GM21723 (cell line): ENCODE results near the gene CEACAM16.
"Not testable (repeated sequence)": the region's sequence is repeated elsewhere in the genome, so short reads cannot be mapped to it uniquely, and the experiment has no call there.

ENCODE experiments used
- ATAC-seq: cut with Tn5 transposase; IDR thresholded peaks from one replicate; pipeline ENCODE4 v1.9.1; 2021; ENCODE audit warnings: mild to moderate bottlenecking, moderate library complexity; ENCODE audit not compliant: unreplicated experiment

The CEACAM16 gene

DNA sequence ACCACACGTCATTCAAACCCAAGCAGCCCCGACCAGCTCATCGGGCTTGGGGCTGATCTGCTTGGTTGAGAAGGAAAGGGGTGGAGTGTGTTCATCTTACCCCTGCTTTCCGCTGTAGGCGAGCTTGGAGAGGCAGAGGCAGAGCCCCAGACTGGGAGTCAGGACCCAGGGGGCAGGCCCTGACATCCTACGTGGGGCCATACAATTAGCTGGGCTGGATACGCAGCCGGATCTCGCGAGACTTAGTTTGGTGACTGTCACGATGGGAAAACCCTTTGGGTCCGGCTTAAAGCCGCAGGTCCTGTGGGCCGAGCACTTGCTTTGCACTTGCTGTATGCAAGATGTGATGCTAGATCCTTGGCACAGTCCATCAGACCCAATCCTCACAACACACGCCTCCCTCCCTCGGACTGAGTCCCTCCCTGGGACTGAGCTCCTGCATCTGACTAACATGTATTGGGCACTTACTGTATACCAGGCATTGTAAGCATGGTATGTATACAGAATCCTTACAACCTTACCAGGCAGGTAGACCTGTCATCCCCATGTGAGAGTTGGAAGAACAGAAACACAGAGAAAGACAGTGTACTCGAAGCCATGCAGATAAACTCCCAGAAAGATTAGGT lies 3.7 kb downstream of the CEACAM16 start:
- ATAC-seq: no peak

DNA sequence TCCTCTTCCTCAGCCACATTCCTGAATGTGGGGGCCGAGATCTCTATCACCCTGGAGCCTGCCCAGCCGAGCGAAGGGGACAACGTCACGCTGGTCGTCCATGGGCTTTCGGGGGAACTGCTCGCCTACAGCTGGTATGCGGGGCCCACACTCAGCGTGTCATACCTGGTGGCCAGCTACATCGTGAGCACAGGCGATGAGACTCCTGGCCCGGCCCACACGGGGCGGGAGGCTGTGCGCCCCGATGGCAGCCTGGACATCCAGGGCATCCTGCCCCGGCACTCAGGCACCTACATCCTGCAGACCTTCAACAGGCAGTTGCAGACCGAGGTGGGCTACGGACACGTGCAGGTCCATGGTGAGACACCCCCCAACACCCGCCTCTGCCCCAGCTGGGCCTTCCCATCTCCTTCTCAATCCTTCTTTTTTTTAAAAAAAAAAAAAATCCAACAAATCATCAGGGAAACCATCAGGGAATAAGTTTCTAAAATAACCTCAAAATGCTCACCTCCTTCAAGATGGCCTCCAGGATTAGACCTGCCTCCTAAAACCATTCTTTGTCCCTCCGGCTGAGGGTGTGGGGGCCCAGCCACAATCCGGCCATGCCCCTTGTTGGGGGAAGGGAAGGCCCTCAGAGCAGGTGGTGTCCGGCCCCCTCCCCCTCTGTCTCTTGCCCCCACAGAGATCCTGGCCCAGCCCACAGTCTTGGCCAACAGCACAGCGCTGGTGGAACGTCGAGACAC lies 4.6 kb downstream of the CEACAM16 start:
- ATAC-seq: no peak

DNA sequence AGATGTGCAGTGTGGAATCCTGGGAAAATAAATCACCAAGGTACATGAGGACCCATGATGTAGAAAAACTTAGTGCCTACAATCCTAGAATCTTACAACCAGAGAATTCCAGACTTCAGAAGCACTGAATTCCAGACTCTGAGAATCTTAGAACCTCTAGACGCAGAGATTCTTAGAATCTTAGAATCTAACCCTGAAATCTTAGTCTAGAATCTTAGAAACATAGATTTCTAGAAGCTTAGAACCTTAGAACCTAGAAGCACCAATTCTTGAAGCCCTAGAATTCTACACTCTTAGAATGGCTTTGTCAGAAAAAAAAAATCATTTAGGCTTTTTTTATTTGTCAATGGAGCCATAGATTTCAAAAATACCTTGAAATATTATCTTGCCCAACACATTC lies 6.0 kb downstream of the CEACAM16 start:
- no peak for ATAC-seq

DNA sequence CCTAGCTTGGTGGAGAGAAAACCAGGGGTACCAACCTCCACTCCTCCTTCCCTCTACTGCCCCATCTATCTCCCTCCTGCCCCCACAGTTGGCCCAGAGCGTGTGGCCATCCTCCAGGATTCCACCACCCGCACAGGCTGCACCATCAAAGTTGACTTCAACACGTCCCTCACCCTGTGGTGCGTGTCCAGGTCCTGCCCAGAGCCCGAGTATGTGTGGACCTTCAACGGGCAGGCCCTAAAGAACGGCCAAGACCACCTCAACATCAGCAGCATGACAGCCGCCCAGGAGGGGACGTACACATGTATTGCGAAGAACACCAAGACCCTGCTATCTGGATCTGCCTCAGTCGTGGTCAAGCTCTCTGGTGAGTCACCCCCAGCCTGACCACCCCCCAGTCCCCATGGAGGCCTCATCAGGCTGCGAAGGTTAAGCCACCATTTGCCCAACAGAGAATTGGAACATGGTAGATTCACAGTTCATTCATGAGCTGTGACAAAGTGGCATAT lies 6.6 kb downstream of the CEACAM16 start:
- no peak for ATAC-seq

DNA sequence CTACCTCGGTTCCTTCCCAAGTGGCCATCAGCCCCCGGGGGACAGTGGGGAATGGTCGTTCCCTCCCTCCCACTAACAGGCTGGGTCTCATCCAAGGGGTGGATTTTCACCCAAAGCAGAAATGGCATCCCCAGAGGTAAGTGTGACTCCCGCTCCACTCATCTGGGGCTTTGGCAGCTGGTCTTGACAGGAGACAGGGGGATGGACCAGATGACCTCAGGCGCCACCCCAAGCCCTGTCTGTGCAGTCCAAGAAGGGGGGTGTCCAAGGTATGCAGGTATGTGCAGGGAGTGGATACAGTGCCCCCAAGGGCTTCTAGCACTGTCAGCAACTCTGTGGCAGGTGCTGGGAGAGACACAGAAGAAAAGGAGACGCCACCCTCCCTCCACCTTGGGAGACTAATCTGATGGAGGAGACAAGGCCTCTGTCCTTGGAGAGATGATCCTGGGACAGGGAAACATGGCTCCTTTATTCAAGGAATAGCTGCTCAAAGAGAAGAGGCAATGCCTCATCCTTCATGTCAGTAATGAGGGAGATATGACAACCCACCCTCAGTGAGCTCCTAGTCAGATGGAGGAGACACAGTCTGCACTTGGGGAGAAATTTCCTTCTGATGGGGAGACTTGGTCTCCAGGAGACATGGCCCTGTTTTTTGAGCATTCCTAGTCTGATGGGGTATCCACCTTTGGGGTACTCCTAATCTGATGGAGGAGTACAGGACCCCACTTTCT lies 7.7 kb downstream of the CEACAM16 start:
- ATAC-seq: no peak

DNA sequence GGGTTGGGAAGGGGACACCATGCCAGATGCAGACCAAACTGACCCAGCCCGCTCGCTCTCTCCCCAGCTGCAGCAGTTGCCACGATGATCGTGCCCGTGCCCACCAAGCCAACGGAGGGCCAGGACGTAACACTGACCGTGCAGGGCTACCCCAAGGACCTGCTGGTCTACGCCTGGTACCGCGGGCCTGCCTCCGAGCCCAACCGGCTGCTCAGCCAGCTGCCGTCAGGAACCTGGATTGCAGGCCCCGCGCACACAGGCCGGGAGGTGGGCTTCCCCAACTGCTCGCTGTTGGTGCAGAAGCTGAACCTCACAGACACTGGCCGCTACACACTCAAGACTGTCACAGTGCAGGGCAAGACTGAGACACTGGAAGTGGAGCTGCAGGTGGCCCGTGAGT lies 8.8 kb downstream of the CEACAM16 start:
- ATAC-seq: no peak

DNA sequence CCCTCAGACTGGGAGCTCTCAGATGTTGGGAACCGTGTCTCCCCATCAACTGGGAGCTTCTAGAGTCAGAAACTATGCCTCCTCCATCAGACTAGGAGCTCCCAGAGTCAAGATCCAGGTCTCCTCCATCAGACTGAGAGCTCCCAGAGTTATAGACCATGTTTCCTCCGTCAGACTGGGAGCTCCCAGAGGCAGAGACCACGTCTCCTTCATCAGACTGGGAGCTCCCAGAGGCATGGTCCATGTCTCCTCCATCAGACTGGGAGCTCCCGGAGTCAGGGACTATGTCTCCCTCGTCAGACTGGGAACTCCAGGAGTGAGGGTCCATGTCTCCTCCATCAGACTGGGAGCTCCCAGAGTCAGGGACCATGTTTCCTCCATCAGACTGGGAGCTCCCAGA lies 10.0 kb downstream of the CEACAM16 start:
- no peak for ATAC-seq

DNA sequence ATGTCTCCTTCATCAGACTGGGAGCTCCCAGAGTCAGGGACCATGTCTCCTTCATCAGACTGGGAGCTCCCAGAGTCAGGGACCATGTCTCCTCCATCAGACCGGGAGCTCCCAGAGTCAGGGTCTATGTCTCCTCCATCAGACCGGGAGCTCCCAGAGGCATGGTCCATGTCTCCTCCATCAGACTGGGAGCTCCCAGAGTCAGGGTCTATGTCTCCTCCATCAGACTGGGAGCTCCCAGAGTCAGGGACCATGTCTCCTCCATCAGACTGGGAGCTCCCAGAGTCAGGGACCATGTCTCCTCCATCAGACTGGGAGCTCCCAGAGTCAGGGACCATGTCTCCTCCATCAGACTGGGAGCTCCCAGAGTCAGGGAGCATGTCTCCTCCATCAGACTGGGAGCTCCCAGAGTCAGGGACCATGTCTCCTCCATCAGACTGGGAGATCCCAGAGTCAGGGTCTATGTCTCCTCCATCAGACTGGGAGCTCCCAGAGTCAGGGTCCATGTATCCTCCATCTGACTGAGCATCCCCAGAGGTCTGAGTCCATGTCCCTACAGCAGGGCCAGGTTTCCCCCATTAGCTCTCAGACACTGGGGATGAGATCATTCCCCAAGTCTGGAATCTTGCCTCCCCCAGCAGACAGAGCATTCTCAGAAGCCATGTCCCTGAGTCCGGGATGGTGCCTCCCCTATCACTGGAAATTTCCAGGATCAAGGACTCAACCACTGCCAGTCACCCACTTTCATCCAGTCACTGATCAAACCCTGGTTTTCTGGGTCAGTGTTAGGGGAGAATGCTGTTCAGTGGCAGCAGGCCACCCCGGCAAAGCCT lies 10.7 kb downstream of the CEACAM16 start:
- not testable (repeated sequence) for ATAC-seq

DNA sequence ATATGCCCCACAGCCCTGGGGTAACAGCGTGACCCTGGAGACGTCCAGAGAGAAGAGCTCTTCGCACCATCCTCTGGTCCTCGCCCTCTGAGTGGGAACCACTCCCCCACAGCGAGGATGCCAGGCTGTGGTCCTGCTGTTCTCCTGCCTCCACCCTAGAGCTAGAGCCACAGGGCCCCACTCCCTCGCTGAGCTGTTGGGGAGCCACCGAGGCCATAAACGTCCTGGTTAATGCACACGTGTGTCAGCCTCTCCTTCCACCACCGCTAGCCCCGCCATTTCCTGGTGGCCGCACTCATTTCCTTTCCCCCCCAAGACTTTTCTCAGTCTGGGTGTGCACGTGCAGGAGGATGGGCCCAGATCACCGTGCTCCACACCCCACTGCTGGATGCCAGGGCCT lies 11.5 kb downstream of the CEACAM16 start:
- no peak for ATAC-seq

DNA sequence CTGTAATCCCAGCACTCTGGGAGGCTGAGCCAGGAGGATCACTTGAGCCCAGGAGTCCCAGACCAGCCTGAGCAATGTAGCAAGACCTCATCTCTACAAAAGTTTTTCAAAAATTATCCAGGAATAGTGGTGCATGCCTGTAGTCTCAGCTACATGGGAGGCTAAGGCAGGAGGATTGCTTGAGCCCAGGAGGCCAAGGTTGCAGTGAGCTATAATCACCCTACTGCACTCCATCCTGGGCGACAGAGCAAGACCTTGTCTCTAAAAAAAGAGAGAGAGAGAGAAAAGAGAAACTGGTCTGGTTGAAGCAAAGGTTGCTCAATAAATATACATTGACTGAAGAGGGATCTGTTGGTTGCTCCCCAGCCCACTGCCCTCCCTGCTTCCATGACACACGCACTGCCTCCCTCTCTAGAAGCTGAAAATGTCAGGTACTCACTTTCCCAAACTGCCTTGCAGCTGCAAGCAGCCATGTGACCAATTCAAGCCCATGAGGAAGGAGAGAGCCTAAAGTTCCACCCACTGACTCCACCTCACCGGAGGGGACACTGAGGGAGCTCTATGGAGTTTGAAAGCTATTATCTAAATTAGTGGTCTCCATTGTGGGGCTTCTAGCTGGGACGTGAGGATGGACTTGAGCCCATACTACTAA lies 14.0 kb downstream of the CEACAM16 start:
- no peak for ATAC-seq

DNA sequence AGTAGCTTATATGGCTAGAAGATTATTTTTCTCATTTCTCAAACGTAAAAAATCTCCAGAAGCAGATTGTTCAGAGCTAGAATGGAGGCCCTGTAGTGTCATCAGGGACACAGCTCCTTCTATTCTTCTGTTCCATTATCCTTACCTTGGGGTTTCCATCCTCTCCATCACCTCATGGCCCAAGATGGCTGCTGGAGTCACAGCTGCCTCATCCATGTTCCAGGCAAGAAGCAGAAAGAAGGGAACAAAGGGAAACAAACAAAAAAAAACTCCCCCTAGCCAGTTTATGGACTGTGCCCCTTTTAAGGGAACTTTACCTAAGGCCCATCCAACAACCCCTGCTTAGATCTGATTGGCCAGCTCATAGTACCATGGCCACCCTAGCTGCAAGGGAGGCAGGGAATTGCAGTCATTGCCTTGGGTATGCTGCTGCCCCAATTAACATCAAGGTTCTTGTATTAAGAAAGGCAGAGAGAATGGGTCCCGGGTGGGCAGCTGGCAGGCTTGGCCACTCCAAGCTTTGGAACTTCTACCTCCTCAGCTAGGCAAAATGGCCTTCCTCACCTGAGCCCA lies 15.7 kb downstream of the CEACAM16 start:
- no peak for ATAC-seq

DNA sequence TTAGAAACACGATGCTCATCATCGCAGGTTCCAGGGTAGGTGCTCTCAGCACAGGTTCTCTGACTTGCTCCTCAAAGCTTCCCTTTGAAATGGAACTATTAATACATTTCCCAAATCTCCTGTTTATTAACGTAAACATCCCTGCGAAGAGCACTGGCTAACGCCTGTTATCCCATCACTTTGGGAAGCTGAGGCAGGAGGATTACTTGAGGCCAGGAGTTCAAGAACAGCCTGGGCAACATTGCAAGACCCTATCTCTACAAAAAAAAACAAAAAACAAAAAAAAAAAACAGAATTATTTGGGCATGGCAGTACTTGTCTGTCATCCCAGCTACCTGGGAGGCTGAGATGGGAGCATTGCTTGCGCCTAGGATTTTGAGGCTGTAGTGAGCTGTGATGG lies 18.7 kb downstream of the CEACAM16 start:
- no peak for ATAC-seq

DNA sequence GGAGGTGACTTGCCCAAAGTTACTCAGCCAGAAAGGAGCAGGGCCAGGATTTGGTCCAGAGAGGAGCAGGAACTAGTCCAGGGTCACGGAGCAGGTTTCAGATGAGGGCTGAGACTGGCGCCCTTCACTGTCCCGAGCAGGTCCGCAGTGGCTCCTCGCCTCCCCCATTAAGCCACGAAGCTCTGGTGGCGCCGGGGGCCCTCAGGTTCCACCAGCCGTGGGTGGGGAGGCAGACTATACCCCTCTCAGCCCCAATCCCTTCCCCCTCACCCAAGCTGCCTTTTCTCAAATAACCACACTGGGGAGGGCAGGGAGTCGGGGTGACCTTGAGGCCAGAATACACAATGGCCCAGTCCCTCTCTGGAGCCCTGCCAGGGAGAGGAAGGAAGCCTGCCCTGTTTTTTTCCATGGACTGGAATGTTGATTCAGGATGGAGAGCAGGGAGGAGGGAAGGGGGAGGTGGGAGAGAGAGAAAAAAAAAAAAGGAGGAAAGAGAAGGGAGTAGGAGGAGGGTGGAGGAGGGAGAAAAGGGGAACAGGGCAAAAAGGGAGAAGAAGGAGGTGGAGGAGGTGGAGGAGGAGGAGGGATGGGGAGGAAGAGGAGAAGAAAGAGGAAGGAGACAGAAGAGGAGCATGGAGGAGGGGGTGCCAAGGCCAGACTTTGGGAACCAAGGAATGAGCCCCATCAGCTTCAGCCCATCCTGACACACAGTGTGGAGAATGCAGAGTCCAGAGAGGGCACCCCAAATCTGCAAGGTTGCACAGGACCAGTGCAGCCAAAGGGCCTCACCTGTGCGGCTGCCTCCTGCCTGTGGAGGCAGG lies 19.7 kb downstream of the CEACAM16 start:
- ATAC-seq: no peak

DNA sequence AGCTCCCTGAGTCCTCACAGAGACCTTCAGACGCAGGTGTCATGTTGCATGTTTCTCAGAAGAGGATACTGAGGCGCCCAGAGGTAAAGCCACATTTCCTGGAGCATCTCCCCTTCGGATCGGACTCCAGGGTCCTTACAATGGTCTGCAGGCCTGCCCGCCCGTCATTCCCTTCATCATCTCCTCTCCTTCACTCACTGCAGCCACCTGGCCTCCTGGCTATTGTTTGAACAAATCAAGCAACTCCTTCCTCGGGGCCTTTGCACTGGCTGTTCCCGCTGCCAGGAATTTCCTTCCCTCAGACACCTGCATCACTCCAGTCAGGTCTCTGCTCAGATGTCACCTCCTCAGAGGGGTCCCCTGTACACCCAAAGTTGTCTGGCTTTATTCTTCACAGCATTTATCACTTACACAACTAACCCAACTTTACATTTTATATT lies 20.3 kb downstream of the CEACAM16 start:
- ATAC-seq: no peak

DNA sequence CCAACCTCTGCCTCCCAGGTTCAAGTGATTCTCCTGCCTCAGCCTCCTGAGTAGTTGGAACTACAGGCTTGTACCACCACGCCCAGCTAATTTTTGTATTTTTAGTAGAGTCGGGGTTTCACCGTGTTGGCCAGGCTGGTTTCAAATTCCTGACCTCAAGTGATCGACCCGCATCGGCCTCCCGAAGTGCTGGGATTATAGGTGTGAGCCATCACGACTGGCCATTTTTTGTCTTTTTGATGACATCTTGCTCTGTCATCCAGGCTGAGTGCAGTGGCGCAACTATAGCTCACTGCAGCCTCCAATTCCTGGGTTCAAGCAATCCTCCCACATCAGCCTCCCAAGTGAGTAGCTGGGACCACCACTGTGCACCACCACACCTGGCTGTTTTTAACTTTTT lies 21.4 kb downstream of the CEACAM16 start:
- not testable (repeated sequence) for ATAC-seq

DNA sequence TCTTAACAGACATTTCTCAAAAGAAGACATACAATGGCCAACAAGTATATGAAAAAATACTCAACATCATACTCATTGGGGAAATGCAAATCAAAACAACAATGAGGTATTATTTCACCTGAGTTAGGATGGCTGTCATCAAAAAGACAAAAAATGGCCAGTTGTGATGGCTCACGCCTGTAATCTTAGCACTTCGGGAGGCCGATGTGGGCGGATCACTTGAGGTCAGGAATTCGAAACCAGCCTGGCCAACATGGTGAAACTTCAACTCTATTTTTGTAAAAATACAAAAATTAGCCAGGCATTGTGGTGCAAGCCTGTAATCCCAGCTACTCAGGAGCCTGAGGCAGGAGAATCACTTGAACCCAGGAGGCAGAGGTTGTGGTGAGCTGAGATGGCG lies 22.0 kb downstream of the CEACAM16 start:
- ATAC-seq: no peak

DNA sequence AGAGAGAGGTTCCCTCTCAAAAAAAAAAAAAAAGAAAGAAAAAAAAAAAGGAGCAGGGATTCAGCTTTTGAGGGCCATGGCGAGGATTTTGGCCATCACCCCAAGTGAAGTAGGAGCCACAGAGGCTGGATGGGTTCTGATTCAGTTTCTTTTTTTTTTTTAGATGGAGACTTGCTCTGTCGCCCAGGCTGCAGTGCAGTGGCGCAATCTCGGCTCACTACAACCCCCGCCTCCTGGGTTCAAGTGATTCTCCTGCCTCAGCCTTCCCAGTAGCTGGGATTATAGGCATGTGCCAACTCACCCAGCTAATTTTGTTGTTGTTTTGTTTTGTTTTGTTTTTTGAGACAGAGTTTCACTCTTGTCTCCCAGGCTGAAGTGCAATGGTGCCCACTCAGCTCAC lies 22.4 kb downstream of the CEACAM16 start:
- ATAC-seq: not testable (repeated sequence)

DNA sequence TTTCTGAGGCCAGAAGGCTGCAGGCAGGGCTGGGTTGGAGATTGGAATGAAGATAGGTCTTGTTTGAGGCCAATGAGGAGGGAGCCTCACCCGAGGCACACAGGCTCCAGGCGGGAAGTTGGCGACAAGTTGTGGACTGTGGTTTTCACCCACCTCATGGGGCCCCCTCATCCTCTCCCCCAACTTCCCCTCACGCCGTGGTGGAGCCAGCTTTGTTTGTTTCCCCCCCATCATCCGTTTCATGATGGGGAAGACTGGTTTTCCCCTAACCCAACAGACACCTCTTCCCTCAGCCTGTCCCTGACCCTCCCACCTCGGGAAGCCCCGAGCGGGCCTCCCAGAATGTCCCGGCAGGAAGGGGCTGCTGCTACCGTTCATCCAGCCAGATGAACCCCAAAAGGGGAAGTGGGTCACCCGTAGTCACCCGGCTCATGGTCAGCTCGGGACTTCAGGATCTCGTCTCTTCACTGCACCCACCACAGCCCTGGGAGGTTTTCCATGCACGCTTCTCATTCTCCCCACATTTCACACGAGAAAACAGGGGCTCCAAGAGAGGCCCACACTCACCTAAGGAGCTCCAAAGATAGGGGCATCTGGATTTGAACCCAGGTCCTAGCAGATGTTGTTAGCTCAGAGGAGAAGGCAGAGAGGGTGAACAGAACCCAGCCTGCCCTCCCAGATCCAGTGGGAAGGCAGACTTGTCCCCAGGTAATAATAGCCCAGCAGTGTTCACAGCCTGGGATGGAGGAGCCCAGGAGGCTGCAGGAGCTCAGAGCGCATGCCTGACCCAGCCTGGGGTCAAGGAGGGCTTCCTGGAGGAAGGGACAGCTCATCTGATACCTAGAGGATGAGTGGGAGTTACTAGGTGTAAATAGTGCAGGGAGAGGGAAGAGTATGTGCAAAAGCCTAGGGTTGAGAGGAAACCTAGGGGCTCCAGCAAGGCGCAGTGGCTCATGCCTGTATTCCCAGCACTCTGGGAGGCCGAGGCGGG lies 23.5 kb downstream of the CEACAM16 start:
- ATAC-seq: no peak
